ENCODE results near the gene OR14A2. TPM values are rescaled to one million over a fixed set of nuclear protein-coding genes. Genes with fewer than 3 reads are reported as not detected.

The OR14A2 gene
- polyA plus RNA-seq, 1 of the 3 experiments (the other 2 are of a cell fraction) = not detected

- TF ChIP-seq NRF1 (IDR thresholded peaks at IDR 0.05; ENCODE audit: low read depth, low read length) = no peak
Measured at GRCh38 chr1:247721222-247721621, 26.7 kb downstream of the OR14A2 start (continued).

GRCh38 chr1:247716546-247716945 is 31.4 kb downstream of the OR14A2 start, which contains the start of gene OR6F1:
Gene OR6F1 (minus strand): TSS chr1:247716646. CDS start chr1:247712755, 3,891 bp downstream.
- DNase-seq = no peak
- 23% methylated on average over 3 of the region's 3 CpGs for WGBS (ENCODE audit: low lambda C conversion rate)
- H3K36me3 ChIP-seq (replicated peaks in 1 of 2; ENCODE audit: control insufficient read depth in 1 of 2, insufficient read depth in 2 of 2, low read length in 1 of 2) = no peaks in the 10 kb centered on the region
- H3K27ac ChIP-seq (ENCODE audit: low read depth in 2 of 2, low read length in 1 of 2) = no peak within 1 kb of the TSS
- no peaks in the 10 kb centered on the region for H3K27me3 ChIP-seq (ENCODE audit: insufficient read depth)
- no peaks in the 10 kb centered on the region for H4K20me1 ChIP-seq (ENCODE audit: insufficient read depth)
- no peaks in the 10 kb centered on the region for H3K4me1 ChIP-seq (ENCODE audit: control insufficient read depth in 1 of 2, insufficient read depth in 2 of 2, low read depth in 1 of 2, low read length in 1 of 2)
- no peaks in the 10 kb centered on the region for H3F3A ChIP-seq (replicated peaks; ENCODE audit: insufficient read depth)
- no peak within 1 kb of the TSS for H2AFZ ChIP-seq (ENCODE audit: low read depth)
- H3K9me2 ChIP-seq = no peaks in the 10 kb centered on the region
- no peaks in the 10 kb centered on the region for H3K79me2 ChIP-seq (ENCODE audit: insufficient read depth)
- POLR2A ChIA-PET = no interaction called here
- H3K9me3 ChIP-seq = no peaks in the 10 kb centered on the region
- no peak within 1 kb of the TSS for H3K4me2 ChIP-seq
- H3K9ac ChIP-seq = no peak within 1 kb of the TSS
- TF ChIP-seq TEAD4 (IDR thresholded peaks at IDR 0.05; ENCODE audit: borderline replicate concordance, insufficient read depth) = no peak
- no peak for TF ChIP-seq NFIC (IDR thresholded peaks at IDR 0.05; ENCODE audit: borderline replicate concordance)
- TF ChIP-seq TCF12 (IDR thresholded peaks at IDR 0.05) = no peak
- no peak for TF ChIP-seq EZH2phosphoT487 (IDR thresholded peaks at IDR 0.05; ENCODE audit: borderline replicate concordance, low read depth)
- no peak for TF ChIP-seq SMC3 (IDR thresholded peaks at IDR 0.05; ENCODE audit: low read depth, low read length)
- no peak for TF ChIP-seq MEF2A (IDR thresholded peaks at IDR 0.05; ENCODE audit: borderline replicate concordance, low read depth)
- no peak for TF ChIP-seq PBX3 (IDR thresholded peaks at IDR 0.05)
- TF ChIP-seq MXI1 (IDR thresholded peaks at IDR 0.05; ENCODE audit: low read depth, low read length) = no peak
- no peak for TF ChIP-seq TAF1 (IDR thresholded peaks at IDR 0.05; ENCODE audit: borderline replicate concordance, low read depth, low read length)
- TF ChIP-seq REST (IDR thresholded peaks at IDR 0.05; ENCODE audit: low read depth, low read length) = no peak
- no peak for TF ChIP-seq ELF1 (IDR thresholded peaks at IDR 0.05)
- TF ChIP-seq ZBTB33 (IDR thresholded peaks at IDR 0.05; ENCODE audit: borderline replicate concordance, low read depth) = no peak
- no peak for TF ChIP-seq YY1 (IDR thresholded peaks at IDR 0.05; ENCODE audit: low read depth)
- CTCF ChIA-PET = no interaction called here
- no peak within 1 kb of the TSS for H3K4me3 ChIP-seq (ENCODE audit: low read depth in 2 of 2, low read length in 1 of 2)
